Neural cell (in vitro differentiated cells): Measurements from ENCODE around the gene TESMIN.

Source experiments
- CTCF ChIP-seq: fragments of 450-650 bp; IDR thresholded peaks from 2 replicates; pipeline ENCODE4 v1.5.1; 2014; ENCODE audit warnings: antibody characterized with exemption, mild to moderate bottlenecking, moderate library complexity; ENCODE audit not compliant: poor library complexity, severe bottlenecking
- EZH2 ChIP-seq: fragments of 200-600, 300-800 bp; shearing (Covaris generic), sonication (generic); IDR thresholded peaks from 2 replicates; pipeline ENCODE4 v1.6.1; 2014; ENCODE audit warnings: antibody characterized with exemption, low read length, borderline replicate concordance, mild to moderate bottlenecking; ENCODE audit not compliant: insufficient read depth, poor library complexity, severe bottlenecking
- RAD21 ChIP-seq: fragments of 450-650 bp; conservative IDR thresholded peaks from 2 replicates; pipeline ENCODE4 v1.6.1; 2014; ENCODE audit warnings: antibody characterized with exemption, mild to moderate bottlenecking, moderate library complexity
- REST ChIP-seq: IDR thresholded peaks from 2 replicates; pipeline ENCODE4 v1.6.1; 2012; ENCODE audit warnings: borderline replicate concordance
- SMC3 ChIP-seq: fragments of 450-650 bp; conservative IDR thresholded peaks from 2 replicates; pipeline ENCODE4 v1.6.1; 2014; ENCODE audit warnings: antibody characterized with exemption, mild to moderate bottlenecking, moderate library complexity; ENCODE audit not compliant: poor library complexity
- TAF1 ChIP-seq: IDR thresholded peaks from 2 replicates; pipeline ENCODE4 v1.6.1; 2012; ENCODE audit warnings: low read depth

- TF ChIP-seq CTCF (no peak), RAD21 (no peak), EZH2 (no peak), REST (no peak), SMC3 (no peak), TAF1 (no peak)
Measured at GRCh38 chr11:68683536-68684384, 67.6 kb downstream of the TESMIN start.
